Stimulated activated CD4-positive, alpha-beta T cell treated with anti-CD3 and anti-CD28 coated beads, Interleukin-4, amount 100 ng/mL, for 4 hours (primary cell): Measurements from ENCODE around the gene CD302.
"Not testable (repeated sequence)": the region's sequence is repeated elsewhere in the genome, so short reads cannot be mapped to it uniquely, and the experiment has no call there.

Source experiments
- DNase-seq, 2 experiments: peaks; one replicate each; pipeline ENCODE4 v3.0.0-alpha.2; 2020

Gene CD302

GRCh38 chr2:159745237-159745636, 52.8 kb downstream of the CD302 start:
- DNase-seq: not testable (repeated sequence)

GRCh38 chr2:159744363-159744762, 53.6 kb downstream of the CD302 start:
- DNase-seq: no peak

GRCh38 chr2:159742846-159743245, 55.2 kb downstream of the CD302 start:
- DNase-seq: no peak

- DNase-seq: no peak
Observed at GRCh38 chr2:159738509-159739390, 59.3 kb downstream of the CD302 start.

GRCh38 chr2:159737917-159738296, 60.1 kb downstream of the CD302 start:
- DNase-seq: no peak

GRCh38 chr2:159737292-159737916, 60.6 kb downstream of the CD302 start:
- DNase-seq: no peak

- DNase-seq: no peak
Observed at GRCh38 chr2:159736048-159736447, 62.0 kb downstream of the CD302 start.

GRCh38 chr2:159735648-159736047, 62.4 kb downstream of the CD302 start:
- no peak for DNase-seq

GRCh38 chr2:159728629-159729028, 69.4 kb downstream of the CD302 start:
- DNase-seq: no peak

- no peak for DNase-seq
Observed at GRCh38 chr2:159725713-159726112, 72.3 kb downstream of the CD302 start.

GRCh38 chr2:159724795-159725572, 73.0 kb downstream of the CD302 start:
- DNase-seq: not testable (repeated sequence)

GRCh38 chr2:159722580-159722979, 75.4 kb downstream of the CD302 start:
- no peak for DNase-seq

GRCh38 chr2:159720676-159721075, 77.3 kb downstream of the CD302 start:
- DNase-seq: no peak
